ENCODE results near the gene SETD5. TPM values are rescaled to one million over a fixed set of nuclear protein-coding genes. Genes with fewer than 3 reads are reported as not detected.

The SETD5 gene
- total and polyA plus RNA-seq, 2 of the 8 experiments (the other 6 are each of a cell fraction or from before 2014, with no cell fraction given), result 108 to 234 TPM

GRCh38 chr3:9405756-9406155 lies 8.3 kb downstream of the SETD5 start (continued):
- TF ChIP-seq KDM5A (IDR thresholded peaks at IDR 0.05; ENCODE audit: low read length) (no peak), CTBP2 (IDR thresholded peaks at IDR 0.05; ENCODE audit: borderline replicate concordance, insufficient read depth, insufficient read length, low read length) (no peak), TCF12 (IDR thresholded peaks at IDR 0.05; ENCODE audit: low read depth, low read length) (no peak), SIRT6 (IDR thresholded peaks at IDR 0.05; ENCODE audit: low read length) (no peak), SP1 (IDR thresholded peaks at IDR 0.05; ENCODE audit: low read depth, low read length) (no peak), TAF1 (IDR thresholded peaks at IDR 0.05; ENCODE audit: low read depth, low read length) (no peak), CHD1 (IDR thresholded peaks at IDR 0.05; ENCODE audit: low read depth, low read length) (no peak)

All from H1 (cell line).